ENCODE data around the gene SLC25A41. TPM values are rescaled to one million over a fixed set of nuclear protein-coding genes. Genes with fewer than 3 reads are reported as not detected.

SLC25A41 gene
- total and polyA plus RNA-seq, 2 of the 13 experiments (the other 11 are each of a cell fraction or from before 2014, with no cell fraction given): 0.33 to 0.95 TPM

- TF ChIP-seq ZNF574 (CRISPR knock-in tag; IDR thresholded peaks at IDR 0.05) (peak; percentile 61), IKZF4 (CRISPR knock-in tag; IDR thresholded peaks at IDR 0.05; ENCODE audit: borderline replicate concordance, low read depth, not compliant biosample characterization) (no peak), RNF2 (conservative IDR thresholded peaks at IDR 0.05; ENCODE audit: low read depth) (no peak), ZBTB40 (IDR thresholded peaks at IDR 0.05) (no peak), ZBTB40 (CRISPR knock-in tag; IDR thresholded peaks at IDR 0.05) (peak; percentile 41), ZNF3 (CRISPR knock-in tag; IDR thresholded peaks at IDR 0.05) (peak; percentile 50; the same call in 1 of the 2 replicates), THAP11 (CRISPR knock-in tag; IDR thresholded peaks at IDR 0.05) (peak; percentile 74), TMF1 (CRISPR knock-in tag; IDR thresholded peaks at IDR 0.05; ENCODE audit: low read depth) (peak; percentile 79), TARDBP (CRISPR knock-in tag; IDR thresholded peaks at IDR 0.05) (peak; percentile 76; the same call in 1 of the 2 replicates), PCBP2 (optimal IDR thresholded peaks at IDR 0.05; ENCODE audit: low read depth, low read length, poor library complexity, severe bottlenecking) (no peak), ZNF775 (CRISPR knock-in tag; IDR thresholded peaks at IDR 0.05; ENCODE audit: borderline replicate concordance) (0 out of 2 replicates have a peak, but pooled peaks have one; percentile 69), ZNF792 (CRISPR knock-in tag; IDR thresholded peaks at IDR 0.05) (peak; percentile 39; the same call in 1 of the 2 replicates), HMG20B (CRISPR knock-in tag; conservative IDR thresholded peaks at IDR 0.05) (peak; percentile 34; the same call in 1 of the 2 replicates), TEAD3 (CRISPR knock-in tag; optimal IDR thresholded peaks at IDR 0.05; ENCODE audit: borderline replicate concordance) (peak; percentile 69)
Measured at GRCh38 chr19:6460099-6460884, 26.7 kb upstream of the SLC25A41 start (continued).

Data from HepG2 (cell line).